ENCODE results near the gene CPAMD8.

DNA sequence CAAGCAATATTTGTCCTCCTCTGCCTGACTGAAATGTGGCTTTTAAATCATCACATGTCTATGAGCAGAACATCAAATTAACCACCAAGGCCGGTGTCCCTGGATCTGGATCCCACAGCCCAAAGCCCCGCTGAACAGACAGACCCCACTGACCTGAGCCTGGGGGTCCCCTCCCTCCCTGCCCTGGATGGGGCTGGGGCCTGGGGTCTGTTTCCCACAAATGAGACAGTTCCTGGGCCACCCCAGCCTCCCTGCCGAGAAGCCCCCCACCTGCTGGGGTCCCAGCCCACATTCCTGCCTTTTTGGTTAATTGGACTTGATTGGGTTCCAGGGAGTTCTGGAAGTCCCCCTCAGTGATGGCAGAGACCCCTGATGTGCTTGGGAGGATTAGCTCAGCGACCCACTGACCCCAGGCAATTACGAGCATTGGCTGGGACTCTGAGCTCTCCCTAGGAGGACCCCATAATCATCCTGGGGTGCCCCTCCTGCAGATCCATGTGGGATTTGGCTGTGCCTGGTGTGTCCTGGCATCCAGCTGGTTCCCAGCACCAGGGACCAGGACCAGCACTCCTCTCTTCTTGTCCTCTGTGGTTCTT is 19.4 kb upstream of the CPAMD8 start:
- TF ChIP-seq, protein P1, sequence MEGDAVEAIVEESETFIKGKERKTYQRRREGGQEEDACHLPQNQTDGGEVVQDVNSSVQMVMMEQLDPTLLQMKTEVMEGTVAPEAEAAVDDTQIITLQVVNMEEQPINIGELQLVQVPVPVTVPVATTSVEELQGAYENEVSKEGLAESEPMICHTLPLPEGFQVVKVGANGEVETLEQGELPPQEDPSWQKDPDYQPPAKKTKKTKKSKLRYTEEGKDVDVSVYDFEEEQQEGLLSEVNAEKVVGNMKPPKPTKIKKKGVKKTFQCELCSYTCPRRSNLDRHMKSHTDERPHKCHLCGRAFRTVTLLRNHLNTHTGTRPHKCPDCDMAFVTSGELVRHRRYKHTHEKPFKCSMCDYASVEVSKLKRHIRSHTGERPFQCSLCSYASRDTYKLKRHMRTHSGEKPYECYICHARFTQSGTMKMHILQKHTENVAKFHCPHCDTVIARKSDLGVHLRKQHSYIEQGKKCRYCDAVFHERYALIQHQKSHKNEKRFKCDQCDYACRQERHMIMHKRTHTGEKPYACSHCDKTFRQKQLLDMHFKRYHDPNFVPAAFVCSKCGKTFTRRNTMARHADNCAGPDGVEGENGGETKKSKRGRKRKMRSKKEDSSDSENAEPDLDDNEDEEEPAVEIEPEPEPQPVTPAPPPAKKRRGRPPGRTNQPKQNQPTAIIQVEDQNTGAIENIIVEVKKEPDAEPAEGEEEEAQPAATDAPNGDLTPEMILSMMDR (IDR thresholded peaks at IDR 0.05): no peak
- no peak for TF ChIP-seq POLR2AphosphoS5 (IDR thresholded peaks at IDR 0.05)
